CD4-positive, alpha-beta T cell treated with Interleukin-17A for 1 hour (primary cell): ENCODE measurements around the gene LY6G6D.

Source experiments
- DNase-seq: peaks from one replicate; pipeline ENCODE4 v3.0.0-alpha.2; 2020

LY6G6D gene

DNA sequence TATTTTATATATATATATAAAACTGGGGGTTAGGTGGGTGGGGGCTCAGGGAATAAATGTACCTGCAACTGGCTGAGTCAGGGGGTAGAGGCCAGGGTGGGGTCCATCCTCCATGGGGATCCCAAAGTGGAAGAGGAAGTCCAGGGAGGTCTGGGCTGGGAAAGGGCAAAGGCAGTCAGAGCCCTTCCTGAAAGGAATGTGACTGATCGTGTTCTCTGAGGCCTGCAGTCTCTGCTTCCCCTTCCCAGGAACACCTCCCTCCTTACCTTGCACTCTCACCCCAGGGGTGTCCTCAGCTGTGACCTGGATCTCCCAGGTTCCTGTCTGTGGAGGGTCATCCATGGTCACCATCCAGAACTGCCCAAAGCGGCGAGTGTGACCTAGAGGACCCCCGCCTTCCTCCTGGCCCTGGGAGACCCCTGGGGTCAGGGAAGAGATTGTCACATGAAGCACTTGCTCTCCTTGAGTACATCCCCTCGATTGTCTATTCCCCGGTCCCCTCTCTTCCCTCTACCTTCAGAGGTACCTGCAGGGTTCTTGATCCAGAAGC is 52.0 kb downstream of the LY6G6D start:
- DNase-seq, result no peak
